NB4 (cell line): ENCODE measurements around the gene MRPL38.

Source experiments
- POLR2A ChIP-seq: IDR thresholded peaks from 2 replicates; pipeline ENCODE4 v1.6.1; 2011; ENCODE audit warnings: mild to moderate bottlenecking; ENCODE audit not compliant: insufficient read length; ENCODE audit errors: extremely low read depth
- TF ChIP-seq, protein P1 (sequence below): IDR thresholded peaks from one replicate; pipeline ENCODE4 v1.5.1; 2012; ENCODE audit warnings: low read depth, low read length

- TF ChIP-seq, protein P1, sequence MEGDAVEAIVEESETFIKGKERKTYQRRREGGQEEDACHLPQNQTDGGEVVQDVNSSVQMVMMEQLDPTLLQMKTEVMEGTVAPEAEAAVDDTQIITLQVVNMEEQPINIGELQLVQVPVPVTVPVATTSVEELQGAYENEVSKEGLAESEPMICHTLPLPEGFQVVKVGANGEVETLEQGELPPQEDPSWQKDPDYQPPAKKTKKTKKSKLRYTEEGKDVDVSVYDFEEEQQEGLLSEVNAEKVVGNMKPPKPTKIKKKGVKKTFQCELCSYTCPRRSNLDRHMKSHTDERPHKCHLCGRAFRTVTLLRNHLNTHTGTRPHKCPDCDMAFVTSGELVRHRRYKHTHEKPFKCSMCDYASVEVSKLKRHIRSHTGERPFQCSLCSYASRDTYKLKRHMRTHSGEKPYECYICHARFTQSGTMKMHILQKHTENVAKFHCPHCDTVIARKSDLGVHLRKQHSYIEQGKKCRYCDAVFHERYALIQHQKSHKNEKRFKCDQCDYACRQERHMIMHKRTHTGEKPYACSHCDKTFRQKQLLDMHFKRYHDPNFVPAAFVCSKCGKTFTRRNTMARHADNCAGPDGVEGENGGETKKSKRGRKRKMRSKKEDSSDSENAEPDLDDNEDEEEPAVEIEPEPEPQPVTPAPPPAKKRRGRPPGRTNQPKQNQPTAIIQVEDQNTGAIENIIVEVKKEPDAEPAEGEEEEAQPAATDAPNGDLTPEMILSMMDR: no peak
- no peak for TF ChIP-seq POLR2A
Observed at GRCh38 chr17:75891605-75892555, 12.8 kb downstream of the MRPL38 start.
